Measurements from ENCODE around the gene TMEM250. TPM values are rescaled to one million over a fixed set of nuclear protein-coding genes. Genes with fewer than 3 reads are reported as not detected.

Gene TMEM250
- total RNA-seq, 1 experiment from 2014 or later: 48.4 TPM

DNA sequence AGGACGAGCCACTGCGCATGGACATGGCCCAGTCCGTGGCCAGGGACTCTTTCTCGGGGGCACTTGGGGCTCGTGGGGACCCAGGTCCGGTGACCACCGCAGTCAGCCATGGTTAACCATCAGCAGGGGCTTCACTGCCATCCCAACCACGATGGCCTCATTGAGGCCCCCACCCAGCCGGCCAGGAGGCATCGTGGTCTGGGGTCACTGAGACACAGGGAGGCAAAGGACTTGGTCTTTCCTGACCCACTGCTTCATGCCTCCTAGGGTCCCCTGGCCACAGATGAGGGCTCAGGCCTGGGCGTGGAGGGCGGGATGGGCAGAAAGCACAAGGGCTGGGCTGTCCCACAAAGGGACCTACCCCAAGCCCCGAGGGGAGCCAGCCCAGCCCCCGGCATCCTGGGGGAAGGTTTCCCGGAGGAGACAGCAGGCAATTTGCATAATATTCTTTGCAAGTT is 30.2 kb downstream of the TMEM250 start:
- ChIA-PET CTCF (no interaction called here), POLR2A (ENCODE audit: low non-redundant PET) (no interaction called here)
- Histone ChIP-seq H3K4me1 (ENCODE audit: insufficient read depth, low read length, poor library complexity, severe bottlenecking) (peaks cover 48% of the 10 kb centered on the region), H3K36me3 (ENCODE audit: insufficient read depth, low read length, poor library complexity, severe bottlenecking) (no peaks in the 10 kb centered on the region), H3K9me3 (ENCODE audit: low read depth, low read length, poor library complexity, severe bottlenecking) (no peaks in the 10 kb centered on the region), H3K27ac (ENCODE audit: low read depth, low read length, poor library complexity, severe bottlenecking) (no peak overlapping the region), H3K27me3 (replicated peaks; ENCODE audit: insufficient read depth, low read depth, low read length, poor library complexity) (no peaks in the 10 kb centered on the region), H3K4me3 (ENCODE audit: low read depth, low read length, poor library complexity, severe bottlenecking) (no peak overlapping the region)
- intact Hi-C loops (cut with micrococcal nuclease; ENCODE audit: unreplicated experiment): no loop called here
- no peak for DNase-seq (ENCODE audit: low spot score)
- TF ChIP-seq, protein P1, sequence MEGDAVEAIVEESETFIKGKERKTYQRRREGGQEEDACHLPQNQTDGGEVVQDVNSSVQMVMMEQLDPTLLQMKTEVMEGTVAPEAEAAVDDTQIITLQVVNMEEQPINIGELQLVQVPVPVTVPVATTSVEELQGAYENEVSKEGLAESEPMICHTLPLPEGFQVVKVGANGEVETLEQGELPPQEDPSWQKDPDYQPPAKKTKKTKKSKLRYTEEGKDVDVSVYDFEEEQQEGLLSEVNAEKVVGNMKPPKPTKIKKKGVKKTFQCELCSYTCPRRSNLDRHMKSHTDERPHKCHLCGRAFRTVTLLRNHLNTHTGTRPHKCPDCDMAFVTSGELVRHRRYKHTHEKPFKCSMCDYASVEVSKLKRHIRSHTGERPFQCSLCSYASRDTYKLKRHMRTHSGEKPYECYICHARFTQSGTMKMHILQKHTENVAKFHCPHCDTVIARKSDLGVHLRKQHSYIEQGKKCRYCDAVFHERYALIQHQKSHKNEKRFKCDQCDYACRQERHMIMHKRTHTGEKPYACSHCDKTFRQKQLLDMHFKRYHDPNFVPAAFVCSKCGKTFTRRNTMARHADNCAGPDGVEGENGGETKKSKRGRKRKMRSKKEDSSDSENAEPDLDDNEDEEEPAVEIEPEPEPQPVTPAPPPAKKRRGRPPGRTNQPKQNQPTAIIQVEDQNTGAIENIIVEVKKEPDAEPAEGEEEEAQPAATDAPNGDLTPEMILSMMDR (conservative IDR thresholded peaks at IDR 0.05; ENCODE audit: low read depth, low read length): no peak
- no TSS peak for BruUV-seq (replicated peaks)

DNA sequence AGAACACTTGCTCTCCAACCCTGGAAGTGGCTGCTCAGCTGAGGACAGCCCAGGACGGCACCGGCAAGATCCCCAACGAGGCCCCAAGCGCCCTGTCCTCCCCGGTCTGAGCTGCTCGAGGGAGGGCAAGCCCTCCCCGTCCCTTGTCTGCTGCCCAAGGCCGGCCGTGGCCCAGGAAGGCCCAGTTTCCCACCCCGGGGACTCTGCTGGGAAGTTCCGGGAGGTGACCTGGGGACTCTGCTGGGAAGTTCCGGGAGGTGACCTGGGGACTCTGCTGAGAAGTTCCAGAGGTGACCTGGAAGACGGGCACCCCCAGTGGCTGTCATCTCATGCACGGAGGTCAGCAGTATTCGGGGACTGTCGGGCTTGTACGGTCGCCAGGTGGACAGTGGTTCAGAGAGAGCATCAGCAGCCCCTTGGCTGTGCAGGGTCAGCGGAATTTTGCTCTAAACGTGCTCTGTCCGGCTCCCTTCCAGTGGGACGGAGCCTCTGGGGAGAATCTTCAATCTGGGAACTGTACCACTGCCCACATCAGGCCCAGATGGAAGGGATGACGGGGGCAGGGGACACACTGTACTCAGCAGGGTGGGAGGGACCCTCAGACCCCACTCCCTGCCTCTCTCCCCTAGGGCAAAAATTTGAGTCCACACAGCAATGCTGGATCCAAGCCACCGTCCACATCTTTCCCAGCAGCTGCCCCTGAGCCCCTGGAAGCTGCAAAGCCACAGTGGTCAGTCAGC is 30.8 kb downstream of the TMEM250 start:
- peaks cover 44% of the 10 kb centered on the region for H3K4me1 ChIP-seq (ENCODE audit: insufficient read depth, low read length, poor library complexity, severe bottlenecking)
- H3K36me3 ChIP-seq (ENCODE audit: insufficient read depth, low read length, poor library complexity, severe bottlenecking): no peaks in the 10 kb centered on the region
- intact Hi-C loops (cut with micrococcal nuclease; ENCODE audit: unreplicated experiment): no loop called here
- no peak for DNase-seq (ENCODE audit: low spot score)
- H3K4me3 ChIP-seq (ENCODE audit: low read depth, low read length, poor library complexity, severe bottlenecking): no peak overlapping the region
- BruUV-seq (replicated peaks): no TSS peak
- no peaks in the 10 kb centered on the region for H3K9me3 ChIP-seq (ENCODE audit: low read depth, low read length, poor library complexity, severe bottlenecking)
- CTCF ChIA-PET: no interaction called here
- POLR2A ChIA-PET (ENCODE audit: low non-redundant PET): interaction anchor here (0.6 kb wide), 1 partner anchor 126 kb away, joined by 4 read pairs; no protein-coding TSS in a partner anchor
- no peak for TF ChIP-seq EZH2 (IDR thresholded peaks at IDR 0.05; ENCODE audit: borderline replicate concordance, low read depth, low read length, poor library complexity, severe bottlenecking)
- TF ChIP-seq, protein P1 (conservative IDR thresholded peaks at IDR 0.05; ENCODE audit: low read depth, low read length): no peak
- H3K27me3 ChIP-seq (replicated peaks; ENCODE audit: insufficient read depth, low read depth, low read length, poor library complexity): no peaks in the 10 kb centered on the region
- no peak overlapping the region for H3K27ac ChIP-seq (ENCODE audit: low read depth, low read length, poor library complexity, severe bottlenecking)

DNA sequence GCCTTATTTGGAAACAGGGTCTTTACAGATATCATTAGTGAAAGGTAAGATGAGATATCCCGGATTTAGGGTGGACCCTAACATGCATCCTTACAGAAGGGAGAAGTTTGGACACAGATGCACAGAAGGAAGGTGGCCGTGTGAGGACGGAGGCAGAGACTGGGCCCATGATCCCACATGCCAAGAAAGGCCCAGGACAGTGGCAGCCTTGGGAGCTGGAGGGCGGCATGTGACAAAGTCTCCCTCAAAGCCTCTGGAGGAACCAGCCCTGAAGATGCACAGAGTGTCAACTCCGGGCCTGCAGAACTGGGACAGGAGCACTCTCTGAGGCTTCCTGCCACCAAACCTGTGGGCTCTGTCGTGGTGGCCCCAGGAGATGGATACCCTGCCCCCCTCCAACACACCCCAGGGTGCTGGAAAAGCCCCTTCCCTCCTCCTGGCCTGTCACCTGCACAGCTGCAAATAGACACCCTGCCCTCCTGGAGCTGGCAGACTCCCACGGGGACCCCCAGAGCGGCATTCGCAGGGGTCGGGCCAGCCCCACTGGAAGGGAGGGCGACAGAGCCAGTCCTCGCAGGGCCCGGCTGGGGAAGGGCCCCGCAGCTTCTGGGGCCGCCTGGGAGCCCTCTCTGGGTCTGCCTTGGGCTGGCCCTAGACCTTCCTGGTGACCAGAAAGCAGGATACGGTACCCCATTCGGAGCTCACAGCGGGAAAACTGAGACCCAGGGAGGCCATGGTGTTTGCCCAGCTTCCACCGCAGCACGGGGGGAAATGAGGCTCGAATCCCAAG is 31.5 kb downstream of the TMEM250 start:
- CTCF ChIA-PET: no interaction called here

More for the DNA sequence above, 31.5 kb downstream of the TMEM250 start:
- no peak overlapping the region for H3K27ac ChIP-seq (ENCODE audit: low read depth, low read length, poor library complexity, severe bottlenecking)
- POLR2A ChIA-PET (ENCODE audit: low non-redundant PET): interaction anchor here (0.6 kb wide), 1 partner anchor 125 kb away, joined by 4 read pairs; no protein-coding TSS in a partner anchor
- no peak for TF ChIP-seq EZH2 (IDR thresholded peaks at IDR 0.05; ENCODE audit: borderline replicate concordance, low read depth, low read length, poor library complexity, severe bottlenecking)
- TF ChIP-seq, protein P1 (conservative IDR thresholded peaks at IDR 0.05; ENCODE audit: low read depth, low read length): no peak
- BruUV-seq (replicated peaks): no TSS peak
- H3K4me3 ChIP-seq (ENCODE audit: low read depth, low read length, poor library complexity, severe bottlenecking): no peak overlapping the region
- no peaks in the 10 kb centered on the region for H3K27me3 ChIP-seq (replicated peaks; ENCODE audit: insufficient read depth, low read depth, low read length, poor library complexity)
- no peaks in the 10 kb centered on the region for H3K36me3 ChIP-seq (ENCODE audit: insufficient read depth, low read length, poor library complexity, severe bottlenecking)
- H3K4me1 ChIP-seq (ENCODE audit: insufficient read depth, low read length, poor library complexity, severe bottlenecking): peaks cover 46% of the 10 kb centered on the region
- no peaks in the 10 kb centered on the region for H3K9me3 ChIP-seq (ENCODE audit: low read depth, low read length, poor library complexity, severe bottlenecking)
- intact Hi-C loops (cut with micrococcal nuclease; ENCODE audit: unreplicated experiment): no loop called here
- DNase-seq (ENCODE audit: low spot score): no peak
